Loucy (cell line): Measurements from ENCODE around the gene TIMM44.
"Not testable (repeated sequence)": the region's sequence is repeated elsewhere in the genome, so short reads cannot be mapped to it uniquely, and the experiment has no call there.

ENCODE experiments used
- H2AFZ ChIP-seq: fragments of 200-600 bp; sonication (generic); 2 replicates; pipeline ENCODE4 v1.6.0; 2016; ENCODE audit warnings: antibody characterized with exemption, mild to moderate bottlenecking, low read length, moderate library complexity
- H3F3A ChIP-seq: fragments of 200-600 bp; 2 replicates; pipeline ENCODE4 v1.6.0; 2016; ENCODE audit warnings: antibody characterized with exemption, low read depth, mild to moderate bottlenecking
- H3K27me3 ChIP-seq: fragments of 200-600 bp; sonication (generic); 2 replicates; pipeline ENCODE4 v1.6.1; 2014; ENCODE audit warnings: low read length, mild to moderate bottlenecking; ENCODE audit not compliant: insufficient read depth, poor library complexity, severe bottlenecking
- H3K36me3 ChIP-seq: fragments of 200-600 bp; sonication (generic); 2 replicates; pipeline ENCODE4 v1.6.1; 2016; ENCODE audit warnings: low read length; ENCODE audit not compliant: insufficient read depth
- H3K4me1 ChIP-seq: fragments of 200-600 bp; sonication (generic); 2 replicates; pipeline ENCODE4 v1.5.1; 2014; ENCODE audit warnings: low read length, mild to moderate bottlenecking; ENCODE audit not compliant: insufficient read depth, poor library complexity, severe bottlenecking
- H3K4me2 ChIP-seq: fragments of 200-600 bp; sonication (generic); 2 replicates; pipeline ENCODE4 v1.6.0; 2014; ENCODE audit warnings: antibody characterized with exemption, low read length, low read depth, mild to moderate bottlenecking; ENCODE audit not compliant: poor library complexity, severe bottlenecking
- H3K4me3 ChIP-seq: fragments of 200-600 bp; sonication (generic); 2 replicates; pipeline ENCODE4 v1.5.1; 2014; ENCODE audit warnings: low read length, mild to moderate bottlenecking, mixed read lengths; ENCODE audit not compliant: poor library complexity, severe bottlenecking
- H3K79me2 ChIP-seq: fragments of 200-600 bp; sonication (generic); 2 replicates; pipeline ENCODE4 v1.6.1; 2014; ENCODE audit warnings: low read length; ENCODE audit not compliant: insufficient read depth
- H3K9ac ChIP-seq: fragments of 200-600 bp; sonication (generic); 2 replicates; pipeline ENCODE4 v1.6.0; 2014; ENCODE audit warnings: mild to moderate bottlenecking, low read depth, low read length, moderate library complexity; ENCODE audit not compliant: poor library complexity, severe bottlenecking
- H3K9me2 ChIP-seq: fragments of 200-600 bp; sonication (generic); replicated peaks from 2 replicates; pipeline ENCODE4 v1.6.1; 2016; ENCODE audit warnings: low read depth, low read length, mixed read lengths
- H3K9me3 ChIP-seq: fragments of 200-600 bp; sonication (generic); 2 replicates; pipeline ENCODE4 v1.6.1; 2014; ENCODE audit warnings: mild to moderate bottlenecking, antibody characterized with exemption, low read length, low read depth; ENCODE audit not compliant: insufficient read depth
- H4K20me1 ChIP-seq: fragments of 200-600 bp; sonication (generic); 2 replicates; pipeline ENCODE4 v1.6.0; 2014; ENCODE audit warnings: antibody characterized with exemption, low read length, mild to moderate bottlenecking; ENCODE audit not compliant: insufficient read depth, poor library complexity, severe bottlenecking
- CTCF ChIP-seq: fragments of 200-600 bp; sonication (generic); conservative IDR thresholded peaks from 2 replicates; pipeline ENCODE4 v1.5.1; 2014; ENCODE audit warnings: mild to moderate bottlenecking, antibody characterized with exemption, low read length
- EZH2phosphoT487 ChIP-seq: fragments of 200-600 bp; IDR thresholded peaks from 2 replicates; pipeline ENCODE4 v1.6.1; 2018; ENCODE audit warnings: antibody characterized with exemption, mild to moderate bottlenecking, moderate library complexity, borderline replicate concordance

TIMM44 gene

GRCh38 chr19:7918615-7919421 lies 24.6 kb downstream of the TIMM44 start:
- Histone ChIP-seq H3K9me2 (no peaks in the 10 kb centered on the region), H4K20me1 (peaks cover 8% of the 10 kb centered on the region), H3K4me1 (peaks cover 12% of the 10 kb centered on the region), H3K36me3 (no peaks in the 10 kb centered on the region), H2AFZ (no peak overlapping the region), H3F3A (no peaks in the 10 kb centered on the region), H3K9me3 (no peaks in the 10 kb centered on the region), H3K4me2 (no peak overlapping the region), H3K79me2 (no peaks in the 10 kb centered on the region), H3K4me3 (no peak overlapping the region), H3K9ac (no peak overlapping the region), H3K27me3 (no peaks in the 10 kb centered on the region)
- TF ChIP-seq CTCF (no peak), EZH2phosphoT487 (no peak)

- H4K20me1 ChIP-seq, H3K27me3 ChIP-seq, H3K9me3 ChIP-seq, H3K79me2 ChIP-seq, H3K4me2 ChIP-seq, H3K36me3 ChIP-seq, H3K9me2 ChIP-seq, H3K4me3 ChIP-seq, H2AFZ ChIP-seq, H3K9ac ChIP-seq, H3F3A ChIP-seq: not testable (repeated sequence)
- peaks cover 12% of the 10 kb centered on the region for H3K4me1 ChIP-seq
These were observed 25.3 kb downstream of the TIMM44 start for GRCh38 chr19:7918062-7918614.

- no peaks in the 10 kb centered on the region for H3F3A ChIP-seq
- no peaks in the 10 kb centered on the region for H3K9me2 ChIP-seq
- no peak overlapping the region for H2AFZ ChIP-seq
- TF ChIP-seq CTCF, result no peak
- TF ChIP-seq EZH2phosphoT487, result no peak
- no peak overlapping the region for H3K9ac ChIP-seq
- H3K4me2 ChIP-seq, result no peak overlapping the region
- H4K20me1 ChIP-seq, result peaks cover 6% of the 10 kb centered on the region
- no peak overlapping the region for H3K4me3 ChIP-seq
- H3K36me3 ChIP-seq, result peaks cover 4% of the 10 kb centered on the region; the same call in 1 of the 2 replicates
- H3K4me1 ChIP-seq, result peaks cover 12% of the 10 kb centered on the region
- H3K79me2 ChIP-seq, result no peaks in the 10 kb centered on the region
- H3K9me3 ChIP-seq, result no peaks in the 10 kb centered on the region
- H3K27me3 ChIP-seq, result no peaks in the 10 kb centered on the region
These were observed 26.0 kb downstream of the TIMM44 start for GRCh38 chr19:7917267-7918061.
